ENCODE data around the gene NCK1. TPM values are rescaled to one million over a fixed set of nuclear protein-coding genes. Genes with fewer than 3 reads are reported as not detected.

Gene NCK1
- total RNA-seq, 4 donors from 2014 or later: 48.4 to 85.3 (median 60.2) TPM

GRCh38 chr3:136903899-136904298 lies 41.9 kb downstream of the NCK1 start:
- no peak for DNase-seq
- Histone ChIP-seq H3K4me3 (no peak overlapping the region), H3K4me1 (no peaks in the 10 kb centered on the region), H3K9me3 (peaks cover 0 to 10% of the 10 kb centered on the region in 2 donors), H3K27me3 (no peaks in the 10 kb centered on the region), H3K36me3 (no peaks in the 10 kb centered on the region), H3K27ac (no peak overlapping the region)
- TF ChIP-seq POLR2A (IDR thresholded peaks at IDR 0.05): no peak
- no peak for TF ChIP-seq CTCF (IDR thresholded peaks at IDR 0.05)
- intact Hi-C loops (cut with DNase I; ENCODE audit: low total_unique reads): no loop called here

DNA sequence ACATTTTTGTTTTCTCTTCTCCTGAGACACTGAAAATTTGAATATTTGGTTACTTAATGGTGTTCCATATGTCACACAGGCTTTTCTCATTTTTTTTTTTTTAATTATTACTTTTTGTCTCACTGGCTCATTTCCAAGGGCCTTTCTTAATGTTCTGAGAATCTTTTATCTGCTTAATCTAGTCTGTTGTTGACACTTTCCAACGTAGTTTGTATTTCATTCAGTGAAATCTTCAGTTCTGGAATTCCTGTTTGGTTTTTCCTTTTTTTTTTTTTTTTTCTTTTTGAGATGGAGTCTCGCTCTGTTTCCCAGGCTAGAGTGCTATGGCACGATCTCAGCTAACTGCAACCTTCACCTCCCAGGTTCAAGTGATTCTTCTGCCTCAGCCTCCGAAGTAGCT lies 42.7 kb downstream of the NCK1 start:
- no peak for TF ChIP-seq CTCF (IDR thresholded peaks at IDR 0.05)
- TF ChIP-seq POLR2A (IDR thresholded peaks at IDR 0.05): no peak
- intact Hi-C loops (cut with DNase I; ENCODE audit: low total_unique reads): no loop called here

GRCh38 chr3:136905549-136905948 lies 43.5 kb downstream of the NCK1 start:
- no peak for DNase-seq
- Histone ChIP-seq H3K4me3 (no peak overlapping the region), H3K27me3 (no peaks in the 10 kb centered on the region), H3K36me3 (no peaks in the 10 kb centered on the region), H3K4me1 (no peaks in the 10 kb centered on the region), H3K9me3 (peaks cover 0 to 10% of the 10 kb centered on the region in 2 donors), H3K27ac (no peak overlapping the region)
- TF ChIP-seq CTCF (IDR thresholded peaks at IDR 0.05): no peak
- no peak for TF ChIP-seq POLR2A (IDR thresholded peaks at IDR 0.05)
- intact Hi-C loops (cut with DNase I; ENCODE audit: low total_unique reads): no loop called here

More for the DNA sequence above, 42.7 kb downstream of the NCK1 start:
- H3K4me3 ChIP-seq: no peak overlapping the region
- H3K4me1 ChIP-seq: no peaks in the 10 kb centered on the region
- H3K36me3 ChIP-seq: no peaks in the 10 kb centered on the region
- H3K27ac ChIP-seq: no peak overlapping the region
- no peak for DNase-seq
- no peaks in the 10 kb centered on the region for H3K27me3 ChIP-seq
- H3K9me3 ChIP-seq: peaks cover 0 to 10% of the 10 kb centered on the region in 2 donors

GRCh38 chr3:136906725-136907124 lies 44.7 kb downstream of the NCK1 start:
- intact Hi-C loops (cut with DNase I; ENCODE audit: low total_unique reads): no loop called here
- Histone ChIP-seq H3K9me3 (peaks cover 0 to 10% of the 10 kb centered on the region in 2 donors), H3K27ac (no peak overlapping the region), H3K4me3 (no peak overlapping the region), H3K27me3 (no peaks in the 10 kb centered on the region), H3K36me3 (no peaks in the 10 kb centered on the region), H3K4me1 (no peaks in the 10 kb centered on the region)
- TF ChIP-seq POLR2A (IDR thresholded peaks at IDR 0.05) (no peak), CTCF (IDR thresholded peaks at IDR 0.05) (no peak)
- DNase-seq: no peak

GRCh38 chr3:136908297-136908696 lies 46.3 kb downstream of the NCK1 start:
- no peak for TF ChIP-seq CTCF (IDR thresholded peaks at IDR 0.05)
- TF ChIP-seq POLR2A (IDR thresholded peaks at IDR 0.05): no peak
- H3K27me3 ChIP-seq: no peaks in the 10 kb centered on the region
- H3K27ac ChIP-seq: no peak overlapping the region
- no peaks in the 10 kb centered on the region for H3K4me1 ChIP-seq
- no peak for DNase-seq
- peaks cover 0 to 10% of the 10 kb centered on the region in 2 donors for H3K9me3 ChIP-seq
- intact Hi-C loops (cut with DNase I; ENCODE audit: low total_unique reads): no loop called here
- no peaks in the 10 kb centered on the region for H3K36me3 ChIP-seq
- no peak overlapping the region for H3K4me3 ChIP-seq

Measured in uterus (tissue), 4 donors.